Measurements from ENCODE around the gene IFIT2.

GRCh38 chr10:89341649-89342048 is 39.8 kb downstream of the IFIT2 start:
- TF ChIP-seq, protein P1, sequence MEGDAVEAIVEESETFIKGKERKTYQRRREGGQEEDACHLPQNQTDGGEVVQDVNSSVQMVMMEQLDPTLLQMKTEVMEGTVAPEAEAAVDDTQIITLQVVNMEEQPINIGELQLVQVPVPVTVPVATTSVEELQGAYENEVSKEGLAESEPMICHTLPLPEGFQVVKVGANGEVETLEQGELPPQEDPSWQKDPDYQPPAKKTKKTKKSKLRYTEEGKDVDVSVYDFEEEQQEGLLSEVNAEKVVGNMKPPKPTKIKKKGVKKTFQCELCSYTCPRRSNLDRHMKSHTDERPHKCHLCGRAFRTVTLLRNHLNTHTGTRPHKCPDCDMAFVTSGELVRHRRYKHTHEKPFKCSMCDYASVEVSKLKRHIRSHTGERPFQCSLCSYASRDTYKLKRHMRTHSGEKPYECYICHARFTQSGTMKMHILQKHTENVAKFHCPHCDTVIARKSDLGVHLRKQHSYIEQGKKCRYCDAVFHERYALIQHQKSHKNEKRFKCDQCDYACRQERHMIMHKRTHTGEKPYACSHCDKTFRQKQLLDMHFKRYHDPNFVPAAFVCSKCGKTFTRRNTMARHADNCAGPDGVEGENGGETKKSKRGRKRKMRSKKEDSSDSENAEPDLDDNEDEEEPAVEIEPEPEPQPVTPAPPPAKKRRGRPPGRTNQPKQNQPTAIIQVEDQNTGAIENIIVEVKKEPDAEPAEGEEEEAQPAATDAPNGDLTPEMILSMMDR (IDR thresholded peaks at IDR 0.05; ENCODE audit: low read depth, low read length): no peak
- TF ChIP-seq POLR2A (IDR thresholded peaks at IDR 0.05; ENCODE audit: extremely low read depth, insufficient read length): no peak
- TF ChIP-seq MAX (IDR thresholded peaks at IDR 0.05; ENCODE audit: low read depth, low read length): no peak

Data from NB4 (cell line).